ENCODE measurements around the gene TAF8.
"Not testable (repeated sequence)": the region's sequence is repeated elsewhere in the genome, so short reads cannot be mapped to it uniquely, and the experiment has no call there.

Gene TAF8

DNA sequence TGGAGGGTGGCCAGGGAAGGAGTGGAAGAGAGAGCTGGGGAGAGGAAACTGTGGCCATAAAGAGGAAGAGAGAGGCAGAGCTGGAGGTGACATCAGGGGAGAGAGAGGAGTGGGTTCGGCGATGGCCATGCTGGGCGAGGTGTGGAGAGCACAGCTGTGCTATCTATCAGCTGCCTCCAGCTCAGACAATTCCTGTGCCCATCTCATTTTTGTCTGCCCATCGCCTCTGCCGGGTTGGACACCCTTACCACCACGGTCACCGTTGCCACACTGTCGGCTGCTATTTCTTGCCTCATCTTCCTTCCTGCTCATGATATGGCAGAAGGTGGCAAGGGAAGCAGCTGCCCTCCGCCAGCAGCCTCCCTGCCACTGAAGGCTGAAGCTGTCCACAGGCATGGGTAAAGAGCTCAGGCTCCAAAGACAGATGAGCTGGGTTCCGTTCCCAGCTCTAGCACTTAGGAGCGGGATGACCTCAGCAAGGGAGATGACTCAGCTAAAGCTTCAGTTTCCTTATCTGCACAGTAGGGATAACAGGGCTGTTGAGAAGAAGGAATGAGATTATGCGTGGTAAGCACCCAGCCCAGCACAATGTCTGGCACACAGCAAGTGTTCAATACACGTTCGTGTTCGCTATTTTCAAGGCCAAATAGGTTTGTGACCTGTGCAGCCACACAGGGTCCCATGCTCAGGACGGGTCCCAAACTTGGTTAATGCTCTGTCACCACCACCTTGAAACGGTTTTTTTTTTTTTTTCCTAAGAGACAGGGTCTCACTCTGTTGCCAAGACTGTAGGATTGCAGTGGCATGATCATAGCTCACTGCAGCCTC is 21.9 kb upstream of the TAF8 start:
- DNase-seq (ENCODE audit: low read depth in 1 of 2, low spot score in 1 of 2), result no peak

DNA sequence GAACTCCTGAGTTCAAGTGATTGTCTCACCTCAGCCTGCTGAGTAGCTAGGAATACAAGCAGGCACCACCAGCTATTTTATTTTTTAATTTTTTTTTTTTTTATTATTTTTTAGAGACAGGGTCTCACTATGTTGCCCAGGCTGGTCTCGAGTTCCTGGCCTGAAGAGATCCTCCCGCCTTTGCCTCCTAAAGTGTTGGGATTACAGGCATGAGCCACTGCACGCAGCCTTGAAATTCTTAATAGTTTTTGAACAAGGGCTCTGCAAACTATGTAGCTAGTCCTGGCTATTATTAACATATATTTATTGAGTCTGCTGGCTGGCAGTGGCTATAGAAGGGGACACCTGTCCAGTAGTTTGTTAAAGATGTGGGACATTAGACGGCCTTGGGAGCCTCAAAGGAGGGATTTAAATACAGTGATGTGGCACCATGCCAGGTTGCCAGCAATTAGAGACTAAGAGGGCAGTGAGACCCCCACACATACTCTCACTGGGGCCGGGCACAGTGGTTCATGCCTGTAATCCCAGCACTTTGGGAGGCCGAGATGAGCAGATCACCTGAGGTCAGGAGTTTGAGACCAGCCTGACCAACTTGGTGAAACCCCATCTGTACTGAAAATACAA is 21.1 kb upstream of the TAF8 start:
- no peak for DNase-seq (ENCODE audit: low read depth in 1 of 2, low spot score in 1 of 2)

DNA sequence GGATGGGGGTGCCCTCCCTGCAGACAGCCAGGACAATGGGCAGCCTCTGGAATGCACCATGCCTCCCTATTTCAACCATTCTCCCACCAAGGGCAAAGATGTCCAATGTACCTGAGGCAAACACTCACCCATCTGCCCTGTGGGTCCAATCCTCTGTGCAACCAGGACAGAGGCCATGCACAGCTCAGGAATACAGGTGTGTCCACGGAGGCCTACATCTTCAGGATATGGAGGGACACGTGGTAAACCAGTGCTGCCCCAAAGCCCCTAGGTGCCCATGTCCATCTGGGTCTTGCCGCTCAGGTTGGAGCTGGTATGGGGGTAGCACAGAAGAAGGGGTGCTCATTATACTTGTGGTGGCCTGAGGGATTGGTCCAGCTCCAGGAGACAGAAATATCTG is 20.4 kb upstream of the TAF8 start:
- DNase-seq (ENCODE audit: low read depth in 1 of 2, low spot score in 1 of 2), result no peak

DNA sequence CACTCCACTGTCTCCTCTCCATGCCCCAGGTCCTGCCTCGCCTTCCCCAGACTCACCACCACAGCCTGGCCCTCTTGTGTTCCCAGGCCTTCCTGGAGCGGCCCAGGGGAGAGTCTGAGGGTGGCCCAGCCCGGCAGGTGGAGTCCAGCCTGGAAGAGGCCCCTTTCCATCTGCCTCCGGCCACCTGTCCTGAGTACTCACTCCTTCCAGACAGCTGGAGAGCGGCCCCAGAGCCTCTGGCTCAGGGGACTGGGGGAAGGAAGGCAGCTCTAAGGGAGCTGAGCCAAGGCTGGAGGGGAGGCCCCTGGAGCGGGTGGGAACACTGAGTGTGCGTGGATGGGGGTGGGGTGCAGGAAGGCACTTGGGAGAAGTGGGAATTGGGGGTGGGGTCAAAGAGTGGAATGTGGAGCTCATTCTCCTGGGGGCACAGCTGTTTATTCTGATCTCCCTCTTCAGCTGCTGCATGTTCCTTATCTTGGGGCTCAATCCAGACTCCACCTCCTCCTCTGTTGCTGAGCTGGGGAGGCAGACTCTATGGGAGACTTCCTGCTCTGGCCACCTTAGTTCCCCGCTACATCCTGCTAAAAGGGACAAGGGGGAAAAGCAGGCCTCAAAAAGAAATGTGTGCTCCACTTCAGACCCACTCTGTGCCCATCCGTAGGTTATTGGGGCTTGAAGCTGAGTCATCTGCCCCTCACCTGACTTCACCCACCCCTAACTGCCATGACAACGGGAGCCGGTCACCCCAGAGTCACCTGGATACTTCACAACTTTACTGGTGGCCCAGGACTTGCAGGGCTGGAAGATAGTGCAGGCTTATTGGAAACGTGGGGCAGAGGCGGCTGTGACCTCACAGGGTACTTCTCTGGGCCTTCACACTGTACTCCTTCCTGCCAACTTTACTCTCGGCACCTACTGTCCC is 19.5 kb upstream of the TAF8 start:
- no peak for DNase-seq (ENCODE audit: low read depth in 1 of 2, low spot score in 1 of 2)

DNA sequence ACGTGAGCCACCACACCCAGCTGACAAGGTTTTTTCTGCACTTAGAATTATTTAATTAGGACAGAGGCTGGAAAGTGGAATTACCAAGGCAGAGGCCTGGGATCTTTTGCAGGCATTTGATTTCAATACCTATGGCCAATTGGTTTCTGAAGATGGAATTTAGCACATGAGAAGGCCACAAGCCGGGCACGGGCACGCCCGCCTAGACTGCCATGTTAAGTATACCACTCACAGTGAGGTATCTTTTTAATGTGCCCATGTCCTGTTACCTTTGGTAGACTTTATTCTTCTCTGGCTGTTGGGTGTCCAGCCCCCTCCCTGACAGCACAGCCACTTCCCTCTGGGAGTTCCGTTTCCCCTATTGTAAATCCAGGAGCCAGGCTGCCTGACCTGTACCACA is 18.0 kb upstream of the TAF8 start:
- no peak for DNase-seq (ENCODE audit: low read depth in 1 of 2, low spot score in 1 of 2)

DNA sequence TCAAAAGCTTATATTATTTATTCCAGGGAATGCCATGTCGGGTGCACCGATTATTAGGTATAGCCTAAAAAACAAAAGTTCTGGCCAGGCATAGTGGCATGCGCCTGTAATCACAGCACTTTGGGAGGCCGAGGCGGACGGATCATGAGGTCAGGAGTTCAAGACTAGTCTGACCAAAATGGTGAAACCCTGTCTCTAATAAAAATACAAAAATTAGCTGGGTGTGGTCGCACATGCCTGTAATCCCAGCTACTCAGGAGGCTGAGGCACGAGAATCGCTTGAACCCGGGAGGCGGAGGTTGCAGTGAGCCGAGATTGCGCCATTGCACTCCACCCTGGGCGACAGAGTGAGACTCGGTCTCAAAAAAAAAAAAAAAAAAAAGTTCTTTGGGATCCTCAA is 12.7 kb upstream of the TAF8 start:
- not testable (repeated sequence) for DNase-seq (ENCODE audit: low read depth in 1 of 2, low spot score in 1 of 2)

DNA sequence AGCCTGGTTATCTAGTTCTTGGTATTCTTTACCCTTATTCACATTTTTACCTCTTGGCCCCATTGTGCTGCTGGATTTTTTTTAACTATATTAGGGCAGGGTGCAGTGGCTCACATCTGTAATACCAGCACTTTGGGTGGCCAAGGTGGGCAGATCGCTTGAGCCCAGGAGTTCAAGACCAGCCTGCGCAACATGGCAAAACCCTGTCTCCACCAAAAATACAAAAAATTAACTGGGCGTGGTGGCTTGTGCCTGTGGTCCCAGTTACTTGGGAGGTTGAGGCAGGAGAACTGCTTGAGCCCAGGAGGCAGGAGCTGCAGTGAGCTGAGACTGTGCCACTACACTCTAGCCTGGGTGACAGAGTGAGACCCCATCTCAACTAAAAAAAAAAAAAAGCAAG is 12.2 kb upstream of the TAF8 start:
- DNase-seq (ENCODE audit: low read depth in 1 of 2, low spot score in 1 of 2), result no peak

DNA sequence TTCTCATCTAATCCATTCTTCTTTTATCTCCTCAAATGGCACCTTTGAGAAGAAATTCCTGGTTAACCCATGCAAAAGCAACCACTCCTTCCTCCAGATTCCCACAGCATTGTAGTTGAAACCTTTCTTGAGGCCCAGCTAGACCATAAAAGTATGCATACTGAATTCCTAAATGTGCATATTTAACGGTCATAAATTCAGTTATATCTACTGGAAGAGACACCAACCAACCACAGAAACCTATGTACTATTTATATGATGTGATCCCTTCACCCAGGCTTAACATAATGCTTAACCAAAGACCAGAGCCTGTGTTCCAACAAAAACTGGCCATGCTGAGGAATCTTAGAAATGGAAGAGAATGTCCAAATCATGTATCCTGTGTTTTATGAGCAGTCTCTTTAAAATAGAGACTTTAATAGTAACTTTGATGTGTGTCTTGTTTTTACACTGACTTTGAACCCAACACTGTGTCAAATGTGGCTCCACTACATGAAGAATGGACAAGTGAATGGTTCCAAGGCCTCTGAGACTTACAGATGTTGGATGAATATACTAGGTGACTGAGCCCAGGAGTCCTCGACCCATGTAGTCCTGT is 11.4 kb upstream of the TAF8 start:
- DNase-seq (ENCODE audit: low read depth in 1 of 2, low spot score in 1 of 2), result no peak

DNA sequence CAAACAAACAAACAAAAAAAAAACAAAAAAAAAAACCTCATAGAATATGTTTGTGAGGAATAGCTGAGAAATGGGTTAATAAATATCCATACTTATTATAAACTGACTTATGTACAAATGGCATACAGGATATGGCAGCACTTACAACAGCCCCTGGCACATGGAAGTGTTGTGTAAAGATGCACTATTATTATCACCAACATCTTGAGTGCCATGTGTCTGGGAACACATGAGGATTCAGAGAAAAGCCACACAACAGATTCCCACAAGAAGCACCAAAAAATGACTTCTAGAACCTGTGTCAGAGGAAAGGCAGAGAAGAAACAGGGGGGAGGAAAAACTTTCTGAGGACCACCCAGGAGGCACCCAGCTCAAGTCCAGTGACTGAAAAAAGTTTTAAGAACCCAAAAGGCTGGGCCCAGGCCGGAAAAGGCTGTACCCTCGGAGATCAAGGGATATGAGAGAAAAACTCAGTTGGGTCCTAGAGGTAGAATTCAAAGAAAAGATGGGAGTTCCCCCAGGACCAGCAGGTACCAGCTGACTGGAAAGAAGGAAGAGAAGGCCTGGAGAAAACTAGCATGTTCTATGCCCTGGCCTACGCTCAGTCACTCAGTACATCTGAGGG is 9.4 kb upstream of the TAF8 start:
- DNase-seq (ENCODE audit: low read depth in 1 of 2, low spot score in 1 of 2), result no peak

DNA sequence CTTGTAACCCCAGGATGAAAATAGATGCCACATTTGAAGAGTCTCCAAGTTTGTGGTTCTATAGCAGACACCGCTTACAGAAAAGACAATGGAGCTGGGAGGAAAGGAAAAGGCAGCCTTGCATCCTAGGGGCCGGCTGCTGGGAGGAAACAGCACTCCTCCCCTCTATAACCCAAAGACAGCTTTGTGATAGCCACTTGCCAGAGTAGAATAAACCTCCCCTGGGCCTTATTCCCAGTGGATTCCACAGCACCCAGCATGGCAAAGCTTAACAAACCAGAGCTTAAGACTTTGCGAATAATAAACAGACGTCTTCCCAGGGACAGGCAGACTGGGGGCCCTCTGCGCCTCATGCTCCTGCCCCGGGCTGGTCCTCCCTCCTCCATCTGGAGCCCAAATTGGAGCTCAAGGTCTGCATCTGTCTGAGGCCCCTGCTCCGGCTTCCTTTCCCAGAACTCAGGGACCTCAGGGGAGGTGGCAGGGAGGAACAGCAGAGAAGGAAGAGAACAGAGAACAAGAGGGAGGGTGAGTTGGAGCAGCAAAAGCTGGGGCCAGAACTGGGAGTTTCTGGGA is 8.8 kb upstream of the TAF8 start:
- no peak for DNase-seq (ENCODE audit: low read depth in 1 of 2, low spot score in 1 of 2)

DNA sequence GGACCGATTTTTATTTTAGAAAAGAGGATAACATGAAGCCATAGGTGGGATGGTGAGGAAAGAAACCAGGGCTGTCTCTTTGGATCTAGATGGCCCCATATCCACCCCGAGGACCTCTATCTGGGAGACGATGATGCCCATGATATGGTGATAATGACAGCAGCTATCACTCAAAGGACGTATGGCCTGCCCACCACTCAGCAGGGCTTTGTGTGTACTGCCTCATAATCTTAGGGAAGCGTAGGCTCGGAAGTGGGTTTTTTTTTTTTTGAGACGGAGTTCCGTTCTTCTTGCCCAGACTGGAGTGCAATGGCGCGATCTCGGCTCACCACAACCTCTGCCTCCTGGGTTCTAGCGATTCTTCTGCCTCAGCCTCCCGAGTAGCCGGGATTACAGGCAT is 8.2 kb upstream of the TAF8 start:
- no peak for DNase-seq (ENCODE audit: low read depth in 1 of 2, low spot score in 1 of 2)

DNA sequence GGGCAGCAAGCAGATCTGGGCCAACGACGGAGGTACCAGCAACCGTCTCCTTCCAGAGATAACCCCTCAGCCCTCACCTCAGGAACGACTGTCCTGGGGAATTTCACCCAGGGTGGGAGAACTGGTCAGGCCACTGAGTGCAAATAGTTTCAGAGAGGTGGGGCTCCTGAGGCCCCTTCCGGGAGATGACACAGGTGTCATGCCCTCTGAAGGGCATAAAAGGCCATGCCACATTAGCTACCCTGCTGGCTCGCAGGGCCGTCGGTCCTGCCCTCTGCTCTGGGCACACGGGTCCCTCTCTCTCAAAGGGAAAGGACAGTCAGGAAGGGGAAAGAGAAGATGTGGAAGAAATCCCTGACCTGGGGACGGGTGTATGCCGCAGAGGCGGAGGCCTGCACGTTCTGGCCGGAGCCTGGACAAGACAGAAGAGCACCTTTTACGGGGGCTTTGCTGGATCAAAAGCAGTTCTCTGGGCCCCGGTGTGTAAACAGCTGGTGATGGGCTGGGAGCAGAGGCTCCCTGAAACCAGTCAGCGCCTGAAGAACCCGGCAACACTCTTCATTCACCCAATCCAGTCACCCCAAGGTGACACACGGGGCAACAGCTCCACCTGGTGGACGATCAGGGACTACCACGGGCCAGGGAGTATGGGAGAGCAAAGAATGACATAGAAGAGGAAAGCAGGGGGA is 6.4 kb upstream of the TAF8 start:
- peak; percentile 83 to 91 for DNase-seq (ENCODE audit: low read depth in 1 of 2, low spot score in 1 of 2)

DNA sequence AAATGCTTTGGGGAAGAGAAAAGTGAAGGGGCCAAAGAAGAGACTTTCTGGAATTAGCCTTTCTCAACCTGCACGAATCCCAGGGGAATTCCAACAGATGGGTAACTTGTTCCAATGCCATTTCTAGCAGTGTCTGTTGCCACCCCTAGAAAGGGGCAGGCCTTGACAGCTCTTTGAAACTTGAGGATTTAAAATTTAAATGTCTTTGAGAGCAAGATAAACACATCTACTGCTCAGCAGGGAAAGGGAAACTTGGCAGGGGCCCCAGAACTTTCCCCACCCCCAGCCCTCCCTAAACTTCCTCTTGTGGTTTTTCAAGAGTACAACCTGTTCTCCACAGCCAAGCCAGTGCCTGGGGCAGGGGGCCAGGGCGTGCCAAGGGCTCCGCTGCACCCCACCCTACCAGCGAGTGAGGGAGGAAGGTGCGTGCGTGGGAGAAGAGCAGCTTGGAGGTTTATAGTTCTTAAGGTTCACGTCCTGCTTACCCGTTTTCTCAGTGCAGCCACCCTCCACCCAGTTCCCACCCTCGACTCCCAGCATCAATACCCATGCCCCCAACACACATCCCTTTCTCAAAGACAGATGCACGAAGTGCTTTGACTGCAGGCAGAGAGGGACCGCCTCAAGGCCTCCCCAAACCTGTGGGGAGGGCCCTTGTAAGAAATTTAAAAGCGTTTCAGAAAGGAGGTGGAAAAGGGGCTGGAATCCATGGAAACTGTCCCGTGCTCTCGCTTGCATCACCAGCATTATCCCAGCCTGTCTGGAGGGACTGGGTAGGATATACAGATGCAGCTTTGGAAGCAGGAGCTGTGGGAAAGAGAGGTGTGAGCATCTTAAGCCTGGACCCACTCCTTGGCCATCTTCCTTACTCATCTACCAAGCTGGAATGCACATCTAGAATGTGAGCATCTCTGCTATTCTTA is 4.5 kb upstream of the TAF8 start:
- peak; percentile 65 to 66 for DNase-seq (ENCODE audit: low read depth in 1 of 2, low spot score in 1 of 2)

DNA sequence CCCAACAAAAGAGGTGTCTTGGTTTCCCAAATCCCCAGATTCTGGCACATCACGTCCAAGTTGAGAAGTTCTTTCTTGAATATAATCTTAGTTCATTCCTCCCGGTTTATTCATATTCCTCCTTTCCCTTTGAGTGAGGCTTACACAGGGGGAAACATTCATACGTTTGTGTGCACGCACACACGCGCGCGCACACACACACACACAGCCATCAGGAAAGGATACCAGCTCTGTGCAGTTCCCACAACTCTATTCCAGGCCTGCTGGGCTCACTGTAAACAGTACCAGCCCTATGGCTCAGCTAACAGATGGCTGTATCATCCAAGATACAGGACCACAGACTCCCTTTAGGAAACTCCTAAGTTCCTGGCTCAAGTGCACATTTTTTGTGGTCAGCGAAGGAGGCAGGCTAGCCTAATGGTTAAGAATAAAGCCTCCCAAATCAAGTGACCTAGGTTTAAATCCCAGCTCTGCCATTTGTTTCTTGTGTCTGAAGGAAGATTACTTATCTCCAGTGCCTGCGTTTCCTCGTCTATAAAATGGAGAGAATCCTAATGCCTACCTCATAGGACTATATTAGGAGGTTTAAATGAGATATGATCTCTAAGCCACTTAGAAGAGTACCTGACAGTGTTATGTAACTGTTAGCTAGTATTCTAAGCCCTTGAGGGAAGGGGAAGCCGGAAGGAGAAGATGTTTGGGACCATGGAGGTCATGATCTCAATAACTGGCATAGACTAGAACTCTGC is 3.7 kb upstream of the TAF8 start:
- DNase-seq (ENCODE audit: low read depth in 1 of 2, low spot score in 1 of 2), result no peak

DNA sequence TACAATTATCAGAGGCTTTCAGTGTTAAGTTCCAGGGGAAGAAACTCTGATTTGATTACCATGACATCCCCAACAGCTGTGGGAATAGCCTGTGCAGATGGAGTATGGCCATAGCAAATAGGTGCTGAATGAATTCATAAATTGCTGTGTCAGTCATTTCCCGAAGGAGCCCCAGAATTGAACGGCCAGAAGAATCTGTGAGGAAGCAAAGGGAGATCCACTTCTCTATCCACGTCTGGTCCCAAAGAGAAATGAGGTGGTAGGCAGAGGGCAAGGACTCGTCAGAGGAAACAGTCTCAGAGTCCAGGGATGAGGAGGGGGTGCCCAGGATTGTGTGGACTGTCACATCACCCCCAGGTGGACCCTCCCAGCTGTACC is 3.1 kb upstream of the TAF8 start:
- no peak for DNase-seq (ENCODE audit: low read depth in 1 of 2, low spot score in 1 of 2)

DNA sequence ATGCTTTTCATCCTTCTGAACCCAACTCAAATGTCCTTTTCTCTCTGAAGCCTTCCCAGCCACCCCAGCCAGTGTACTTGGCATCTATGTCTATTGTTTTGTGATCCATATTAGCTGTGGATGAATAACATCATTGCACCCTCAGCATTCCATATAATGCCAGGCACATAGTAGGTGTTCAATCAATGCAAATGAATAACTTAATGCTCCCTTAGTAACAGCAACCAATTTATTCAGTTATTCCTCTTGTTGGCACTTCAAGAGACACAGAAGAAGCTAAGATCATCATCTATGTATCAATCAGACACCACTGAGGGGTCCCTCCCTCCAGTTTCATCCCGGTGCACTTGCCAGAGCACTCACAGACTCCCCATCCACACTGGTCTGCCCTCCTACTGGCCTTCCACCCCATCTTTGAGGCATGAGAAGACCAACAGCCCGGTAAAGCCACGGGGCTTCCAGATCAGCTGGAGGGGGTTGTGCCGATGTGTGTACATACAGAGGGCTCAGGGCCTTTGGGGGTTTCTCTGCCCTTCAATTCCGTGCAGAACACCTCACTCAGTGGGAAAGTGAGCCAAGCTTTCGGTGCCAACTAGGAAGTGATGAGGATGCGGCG is 2.4 kb upstream of the TAF8 start:
- no peak for DNase-seq (ENCODE audit: low read depth in 1 of 2, low spot score in 1 of 2)

DNA sequence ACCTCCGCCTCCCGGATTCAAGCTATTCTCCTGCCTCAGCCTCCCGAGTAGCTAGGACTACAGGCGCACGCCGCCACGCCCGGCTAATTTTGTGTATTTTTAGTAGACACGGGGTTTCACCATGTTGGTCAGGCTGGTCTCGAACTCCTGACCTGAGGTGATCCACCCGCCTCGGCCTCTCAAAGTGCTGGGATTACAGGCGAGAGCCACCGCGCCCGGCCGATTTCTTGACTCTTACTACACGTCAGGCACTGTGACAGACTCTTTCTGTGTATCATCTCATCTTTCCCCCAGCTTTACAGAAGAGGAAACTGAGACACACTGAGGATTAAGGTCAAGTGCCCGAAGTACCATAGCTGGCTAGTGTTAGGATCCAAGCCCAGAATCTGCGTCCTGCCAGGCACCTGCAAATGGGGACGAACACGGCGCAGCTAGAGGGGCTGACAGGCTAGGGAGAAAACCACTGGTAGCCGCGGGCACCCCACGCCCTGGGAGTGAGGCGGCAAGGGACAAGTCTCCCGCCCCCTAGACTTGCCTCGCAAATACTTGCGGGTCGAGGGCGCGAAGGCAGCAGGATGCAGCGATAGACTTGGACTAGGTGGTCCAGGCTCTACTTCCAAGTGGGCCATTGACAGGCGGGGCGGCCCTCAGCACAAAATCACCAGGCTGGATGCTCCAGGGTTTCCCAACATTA is 1.1 kb upstream of the TAF8 start:
- no peak for DNase-seq (ENCODE audit: low read depth in 1 of 2, low spot score in 1 of 2)

Data from stimulated activated CD4-positive, alpha-beta T cell treated with anti-CD3 and anti-CD28 coated beads, Interleukin-15, amount 100 ng/mL, for 1 hour (primary cell).